Effector memory CD4-positive, alpha-beta T cell (primary cell): Measurements from ENCODE around the gene NID1.

Experiments used
- DNase-seq, 3 donors: peaks; one replicate each; pipeline ENCODE4 v3.0.0-alpha.2; 2020
- H3K27ac ChIP-seq: 2 replicates; pipeline ENCODE4 v1.7.0; 2013; ENCODE audit warnings: mild to moderate bottlenecking, low read length, moderate library complexity; ENCODE audit not compliant: insufficient read depth, poor library complexity, severe bottlenecking
- H3K27me3 ChIP-seq: replicated peaks from 2 replicates; pipeline ENCODE4 v1.7.0; 2013; ENCODE audit warnings: mild to moderate bottlenecking, low read length; ENCODE audit not compliant: insufficient read depth, control insufficient read depth, poor library complexity, severe bottlenecking
- H3K36me3 ChIP-seq: 2 replicates; pipeline ENCODE4 v1.7.0; 2013; ENCODE audit warnings: mild to moderate bottlenecking, low read length, moderate library complexity; ENCODE audit not compliant: control insufficient read depth, insufficient read depth
- H3K4me1 ChIP-seq: 2 replicates; pipeline ENCODE4 v1.7.0; 2013; ENCODE audit warnings: low read length, mild to moderate bottlenecking; ENCODE audit not compliant: control insufficient read depth, insufficient read depth, poor library complexity, severe bottlenecking
- H3K4me3 ChIP-seq: 2 replicates; pipeline ENCODE4 v1.7.0; 2013; ENCODE audit warnings: low read length, low read depth, mild to moderate bottlenecking; ENCODE audit not compliant: insufficient read depth, poor library complexity, severe bottlenecking
- H3K9me3 ChIP-seq: 2 replicates; pipeline ENCODE4 v1.7.0; 2013; ENCODE audit warnings: mild to moderate bottlenecking, low read length, moderate library complexity; ENCODE audit not compliant: control insufficient read depth

NID1 gene

DNA sequence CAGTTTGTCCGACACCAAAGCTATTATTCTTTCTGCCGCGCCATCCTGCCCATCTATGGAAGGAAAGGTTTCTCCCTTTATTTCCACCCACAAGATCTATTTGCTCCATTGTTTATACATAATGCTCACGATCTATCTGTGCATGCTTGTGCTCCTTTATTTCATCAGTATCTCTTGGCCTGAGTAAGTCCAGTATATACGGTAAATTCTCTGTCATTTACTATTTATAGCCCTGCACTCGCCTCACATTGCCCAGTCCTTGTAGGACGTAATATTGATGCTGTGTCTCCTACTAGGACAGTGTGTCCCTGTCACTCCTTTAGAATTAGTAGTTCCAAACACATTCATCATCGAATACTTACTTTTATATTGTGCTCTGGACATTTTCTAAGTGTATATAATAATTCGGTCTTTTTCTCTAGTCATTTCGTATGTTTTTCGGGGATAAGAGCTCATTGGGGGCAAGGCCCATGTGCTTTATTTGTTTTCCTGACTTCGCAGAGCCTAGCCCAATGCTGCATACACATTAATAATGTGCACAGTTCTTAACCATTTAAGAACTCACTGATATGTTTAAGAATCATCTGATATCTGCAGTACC lies 3.1 kb upstream of the NID1 start:
- DNase-seq, result no peak
- H3K9me3 ChIP-seq, result no peaks in the 10 kb centered on the region
- no peak overlapping the region for H3K27ac ChIP-seq
- H3K4me3 ChIP-seq, result no peak overlapping the region
- peaks cover 31% of the 10 kb centered on the region for H3K4me1 ChIP-seq
- H3K36me3 ChIP-seq, result no peaks in the 10 kb centered on the region
- peaks cover 17% of the 10 kb centered on the region for H3K27me3 ChIP-seq

DNA sequence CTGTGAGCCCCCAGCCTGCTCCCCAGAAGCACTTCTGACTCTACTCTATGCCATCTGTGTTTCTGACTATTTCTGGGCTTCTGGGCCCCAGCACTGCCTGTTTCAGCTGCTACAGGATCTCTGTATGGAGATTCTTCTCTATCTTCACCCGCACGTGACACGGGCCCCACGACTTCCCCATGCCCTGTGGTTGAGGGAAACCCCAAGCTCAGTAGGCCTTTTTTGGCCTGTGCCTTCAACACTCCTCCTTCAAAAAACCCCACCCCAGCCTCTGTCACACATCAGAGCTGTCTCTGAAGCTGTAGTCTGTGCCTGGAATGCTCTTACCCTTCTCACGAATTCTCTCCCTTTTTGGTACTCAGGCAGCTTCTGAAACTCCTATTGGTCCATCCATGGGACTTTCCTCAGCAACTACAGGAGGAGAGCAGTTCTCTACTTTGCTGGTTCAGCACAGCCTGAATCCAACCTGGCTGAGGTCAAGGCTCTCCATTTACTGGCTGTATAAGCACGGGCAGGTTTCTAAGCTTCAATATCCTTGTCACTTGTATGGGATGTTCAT lies 2.0 kb upstream of the NID1 start:
- peak; percentile 51 to 58 (median 52) for DNase-seq
- no peaks in the 10 kb centered on the region for H3K9me3 ChIP-seq
- peaks cover 31% of the 10 kb centered on the region for H3K4me1 ChIP-seq
- no peak overlapping the region for H3K4me3 ChIP-seq
- H3K27ac ChIP-seq, result no peak overlapping the region
- H3K27me3 ChIP-seq, result peaks cover 17% of the 10 kb centered on the region
- H3K36me3 ChIP-seq, result no peaks in the 10 kb centered on the region

- H3K27ac ChIP-seq, result no peak overlapping the region
- H3K36me3 ChIP-seq, result no peaks in the 10 kb centered on the region
- DNase-seq, result no peak
- H3K27me3 ChIP-seq, result peaks cover 17% of the 10 kb centered on the region
- H3K9me3 ChIP-seq, result no peaks in the 10 kb centered on the region
- no peak overlapping the region for H3K4me3 ChIP-seq
- peaks cover 31% of the 10 kb centered on the region for H3K4me1 ChIP-seq
These were observed 1.2 kb upstream of the NID1 start for GRCh38 chr1:236066054-236066453.

DNA sequence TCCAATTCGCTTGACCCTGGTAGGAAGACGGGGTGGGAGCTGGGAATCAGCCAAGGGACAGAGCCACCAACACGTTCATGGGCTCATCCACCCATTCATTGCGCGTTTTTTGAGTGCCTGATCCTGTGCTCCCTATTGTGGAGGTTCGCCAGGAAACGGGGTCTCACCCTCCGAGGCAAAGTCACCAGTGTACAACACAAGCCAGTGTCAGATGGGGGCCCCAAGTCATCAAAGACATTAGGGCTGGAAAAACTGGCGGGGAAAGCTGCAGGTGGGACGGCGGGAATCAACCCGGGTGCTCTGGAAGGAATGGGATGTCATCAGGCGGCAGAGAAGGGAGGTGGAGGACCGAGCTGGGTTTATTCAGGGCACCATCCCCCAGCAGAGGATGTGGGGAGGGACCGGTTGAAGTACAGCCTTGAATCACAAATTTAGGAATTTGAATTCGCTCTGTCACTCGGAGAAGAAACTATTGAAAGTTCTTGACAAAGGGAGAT lies 667 bp upstream of the NID1 start:
- Histone ChIP-seq H3K36me3 (no peaks in the 10 kb centered on the region), H3K27me3 (peaks cover 17% of the 10 kb centered on the region), H3K4me3 (peak overlapping the region; percentile 73), H3K9me3 (no peaks in the 10 kb centered on the region), H3K4me1 (peaks cover 31% of the 10 kb centered on the region), H3K27ac (no peak overlapping the region)
- no peak for DNase-seq

DNA sequence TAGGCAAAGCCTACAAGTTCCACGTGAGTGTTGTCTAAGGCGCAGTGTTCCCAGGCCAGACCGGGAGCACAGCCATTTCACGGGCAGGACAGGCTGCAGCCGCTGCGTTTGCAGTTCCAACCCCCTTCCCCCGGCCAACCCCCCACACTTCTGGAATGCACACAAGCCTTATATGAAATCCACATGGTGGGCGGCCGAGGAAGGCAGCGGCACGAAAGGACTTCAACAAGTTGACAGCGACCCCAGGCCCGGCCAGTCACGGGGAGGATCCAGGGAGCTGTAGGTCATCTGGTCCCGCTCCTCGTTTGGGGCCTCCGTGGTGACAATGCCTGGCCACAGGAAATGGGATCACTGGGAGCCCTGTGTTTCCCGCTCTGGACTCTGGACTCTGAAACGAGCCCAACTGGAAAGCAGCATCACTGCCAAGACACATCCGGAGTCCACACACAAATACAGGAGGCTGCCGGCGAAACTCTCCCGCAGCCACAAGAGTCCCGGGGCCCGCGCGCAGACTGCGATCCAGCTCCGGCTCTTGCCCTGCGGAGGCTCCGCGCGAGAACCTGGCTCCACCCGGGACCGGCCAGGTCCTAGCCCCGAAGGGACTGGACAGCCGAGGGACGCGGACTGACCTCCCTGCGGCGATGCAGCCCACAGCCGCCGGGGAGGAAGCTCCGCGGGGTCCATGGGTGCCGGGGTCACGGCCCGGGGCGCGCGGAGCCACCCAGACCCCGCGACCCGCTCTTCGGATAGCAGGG lies 794 bp downstream of the NID1 start:
- no peaks in the 10 kb centered on the region for H3K36me3 ChIP-seq
- no peak for DNase-seq
- no peak overlapping the region for H3K27ac ChIP-seq
- peaks cover 31% of the 10 kb centered on the region for H3K4me1 ChIP-seq
- peaks cover 17% of the 10 kb centered on the region for H3K27me3 ChIP-seq
- peak overlapping the region; percentile 73 for H3K4me3 ChIP-seq
- no peaks in the 10 kb centered on the region for H3K9me3 ChIP-seq

DNA sequence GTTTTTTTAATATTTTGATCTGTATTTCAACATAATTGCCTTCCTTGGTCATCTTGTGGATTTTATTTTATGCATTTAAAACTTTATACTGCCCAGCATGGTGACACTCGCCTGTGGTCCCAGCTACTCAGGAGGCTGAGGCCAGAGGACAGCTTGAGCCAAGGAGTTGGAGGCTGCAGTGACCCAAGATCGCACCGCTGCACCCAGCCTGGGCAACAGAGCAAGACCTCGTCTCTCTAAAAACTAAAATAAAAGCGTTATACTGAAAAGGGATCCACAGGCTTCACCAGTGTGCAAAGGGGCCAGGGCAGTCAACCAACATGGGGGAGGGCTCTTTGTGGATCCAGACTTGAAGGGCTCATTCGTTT lies 1.4 kb downstream of the NID1 start:
- no peak overlapping the region for H3K4me3 ChIP-seq
- H3K27me3 ChIP-seq, result peaks cover 17% of the 10 kb centered on the region
- no peaks in the 10 kb centered on the region for H3K9me3 ChIP-seq
- no peak overlapping the region for H3K27ac ChIP-seq
- peaks cover 31% of the 10 kb centered on the region for H3K4me1 ChIP-seq
- no peaks in the 10 kb centered on the region for H3K36me3 ChIP-seq
- DNase-seq, result no peak

DNA sequence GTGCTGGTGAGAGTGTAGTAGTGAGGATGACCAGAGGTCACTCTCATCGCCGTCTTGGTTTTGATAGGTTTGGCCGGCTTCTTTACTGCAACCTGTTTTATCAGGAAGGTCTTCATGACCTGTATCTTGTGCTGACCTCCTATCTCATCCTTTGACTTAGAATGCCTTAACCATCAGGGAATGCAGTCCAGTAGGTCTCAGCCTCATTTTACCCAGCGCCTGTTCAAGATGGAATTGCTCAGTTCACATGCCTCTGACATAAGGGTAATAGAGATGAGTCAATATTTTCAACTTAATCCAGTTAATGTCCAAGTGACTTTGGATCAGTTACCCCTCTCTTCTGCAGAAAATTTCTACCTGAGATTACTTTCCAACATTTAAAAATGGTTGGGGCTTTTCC lies 4.6 kb downstream of the NID1 start:
- H3K4me3 ChIP-seq, result no peak overlapping the region
- no peaks in the 10 kb centered on the region for H3K36me3 ChIP-seq
- peaks cover 15% of the 10 kb centered on the region for H3K27me3 ChIP-seq
- H3K9me3 ChIP-seq, result no peaks in the 10 kb centered on the region
- no peak for DNase-seq
- H3K27ac ChIP-seq, result no peak overlapping the region
- peaks cover 14% of the 10 kb centered on the region for H3K4me1 ChIP-seq

DNA sequence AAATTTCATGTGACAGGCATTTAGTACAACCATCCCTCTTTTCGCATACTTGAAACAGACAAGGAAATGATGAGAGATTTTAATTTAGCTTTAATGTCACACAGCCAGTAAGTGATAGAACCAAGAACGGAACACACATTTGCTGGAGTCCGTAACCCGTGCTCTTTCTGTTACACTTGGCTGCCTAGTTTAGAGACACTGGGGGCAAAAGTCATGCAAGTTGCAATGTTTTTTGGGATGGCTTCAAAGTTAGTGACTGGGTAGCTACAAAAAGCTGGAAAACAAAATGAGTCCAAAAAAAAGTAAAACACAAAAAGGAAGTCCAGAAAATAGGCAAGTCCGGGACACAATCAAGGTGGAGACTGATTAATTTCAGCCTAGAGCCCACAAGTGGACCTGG lies 5.9 kb downstream of the NID1 start:
- Histone ChIP-seq H3K9me3 (no peaks in the 10 kb centered on the region), H3K27me3 (peaks cover 2% of the 10 kb centered on the region), H3K4me1 (peaks cover 2% of the 10 kb centered on the region), H3K36me3 (no peaks in the 10 kb centered on the region), H3K27ac (no peak overlapping the region), H3K4me3 (no peak overlapping the region)
- no peak for DNase-seq

DNA sequence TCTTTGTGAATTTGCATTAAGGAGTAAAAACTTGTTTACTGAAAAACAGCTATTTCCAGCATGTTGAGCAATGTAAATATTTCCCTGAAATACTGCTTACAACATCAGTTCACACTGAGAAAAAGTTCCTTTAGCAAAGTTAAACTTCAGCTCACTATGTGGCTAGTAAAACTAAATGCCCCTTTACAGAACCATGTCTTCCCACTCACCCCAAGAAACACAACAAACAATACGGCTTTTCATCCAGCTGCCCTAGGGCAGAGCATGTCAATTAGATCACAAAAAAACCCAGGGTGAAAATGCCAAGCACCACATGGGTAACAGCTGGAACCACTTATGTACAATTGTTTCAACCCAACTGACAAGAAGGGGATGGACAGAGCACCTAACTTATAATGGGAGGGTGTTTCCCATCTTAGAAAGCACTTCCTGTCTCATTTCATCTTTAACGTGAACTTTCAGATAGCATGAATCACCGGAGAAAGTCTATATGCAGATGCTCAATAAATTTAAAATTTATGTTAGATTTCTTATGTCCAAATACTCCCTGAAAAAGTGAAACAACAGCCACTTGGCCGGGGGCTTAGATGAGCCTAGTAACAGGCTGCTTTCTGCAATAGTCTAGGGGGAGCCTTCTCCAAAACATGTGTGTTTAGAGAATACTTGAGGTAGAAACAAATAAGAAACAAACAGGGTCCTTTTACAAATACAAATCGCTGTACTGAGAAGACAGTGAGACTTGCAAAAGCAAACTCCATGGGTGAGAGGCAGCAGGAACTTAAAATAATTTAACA lies 6.6 kb downstream of the NID1 start:
- H3K36me3 ChIP-seq, result no peaks in the 10 kb centered on the region
- no peak for DNase-seq
- no peaks in the 10 kb centered on the region for H3K9me3 ChIP-seq
- no peaks in the 10 kb centered on the region for H3K27me3 ChIP-seq
- no peak overlapping the region for H3K4me3 ChIP-seq
- H3K4me1 ChIP-seq, result no peaks in the 10 kb centered on the region
- no peak overlapping the region for H3K27ac ChIP-seq
